ENCODE results near the gene PKN1. TPM values are rescaled to one million over a fixed set of nuclear protein-coding genes. Genes with fewer than 3 reads are reported as not detected.

Gene PKN1
- total RNA-seq, 2 donors from 2014 or later = 87.2 to 111 TPM

DNA sequence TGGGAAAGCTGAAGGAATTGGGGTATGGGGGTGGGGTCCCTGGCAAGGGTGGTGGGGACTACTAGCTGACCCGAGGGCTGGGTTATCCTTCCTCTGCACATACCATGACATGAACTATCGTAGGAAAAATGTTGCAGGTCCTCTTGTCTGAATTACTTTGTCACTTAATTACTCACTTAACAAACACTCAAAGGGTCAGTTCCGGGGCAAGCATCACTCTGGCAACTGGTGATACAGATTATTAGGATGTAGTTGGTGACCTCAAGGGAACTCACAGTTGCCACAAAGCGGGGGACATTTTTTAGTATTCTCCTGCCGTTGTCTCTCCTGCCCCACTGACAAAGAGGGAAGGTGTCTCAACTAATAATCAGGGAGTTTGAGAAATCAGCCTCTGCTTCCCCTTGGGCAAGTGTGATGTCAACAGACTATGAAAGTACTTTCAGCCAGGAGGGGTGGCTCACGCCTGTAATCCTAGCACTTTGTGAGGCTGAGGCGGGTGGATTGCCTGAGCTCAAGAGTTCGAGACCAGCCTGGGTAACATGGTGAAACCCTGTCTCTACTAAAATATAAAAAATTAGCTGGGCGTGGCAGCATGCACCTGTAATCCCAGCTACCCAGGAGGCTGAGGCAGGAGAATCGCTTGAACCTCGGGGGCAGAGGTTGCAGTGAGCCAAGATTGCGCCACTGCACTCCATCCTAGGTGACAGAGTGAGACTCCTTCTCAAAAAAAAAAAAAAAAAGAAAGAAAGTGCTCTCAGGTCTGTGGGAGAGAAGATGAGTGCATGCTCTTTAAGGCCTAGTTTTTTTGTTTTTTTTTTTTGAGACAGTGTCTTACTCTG lies 74.8 kb downstream of the PKN1 start:
- Histone ChIP-seq H3K4me3 (no peak overlapping the region), H3K9me3 (no peaks in the 10 kb centered on the region), H3K27me3 (no peaks in the 10 kb centered on the region), H3K4me1 (peaks cover 0 to 16% of the 10 kb centered on the region in 2 donors), H3K27ac (no peak overlapping the region), H3K36me3 (no peaks in the 10 kb centered on the region)
- no peak for DNase-seq (ENCODE audit: low spot score)
- TF ChIP-seq, protein P1, sequence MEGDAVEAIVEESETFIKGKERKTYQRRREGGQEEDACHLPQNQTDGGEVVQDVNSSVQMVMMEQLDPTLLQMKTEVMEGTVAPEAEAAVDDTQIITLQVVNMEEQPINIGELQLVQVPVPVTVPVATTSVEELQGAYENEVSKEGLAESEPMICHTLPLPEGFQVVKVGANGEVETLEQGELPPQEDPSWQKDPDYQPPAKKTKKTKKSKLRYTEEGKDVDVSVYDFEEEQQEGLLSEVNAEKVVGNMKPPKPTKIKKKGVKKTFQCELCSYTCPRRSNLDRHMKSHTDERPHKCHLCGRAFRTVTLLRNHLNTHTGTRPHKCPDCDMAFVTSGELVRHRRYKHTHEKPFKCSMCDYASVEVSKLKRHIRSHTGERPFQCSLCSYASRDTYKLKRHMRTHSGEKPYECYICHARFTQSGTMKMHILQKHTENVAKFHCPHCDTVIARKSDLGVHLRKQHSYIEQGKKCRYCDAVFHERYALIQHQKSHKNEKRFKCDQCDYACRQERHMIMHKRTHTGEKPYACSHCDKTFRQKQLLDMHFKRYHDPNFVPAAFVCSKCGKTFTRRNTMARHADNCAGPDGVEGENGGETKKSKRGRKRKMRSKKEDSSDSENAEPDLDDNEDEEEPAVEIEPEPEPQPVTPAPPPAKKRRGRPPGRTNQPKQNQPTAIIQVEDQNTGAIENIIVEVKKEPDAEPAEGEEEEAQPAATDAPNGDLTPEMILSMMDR (IDR thresholded peaks at IDR 0.05) = no peak

DNA sequence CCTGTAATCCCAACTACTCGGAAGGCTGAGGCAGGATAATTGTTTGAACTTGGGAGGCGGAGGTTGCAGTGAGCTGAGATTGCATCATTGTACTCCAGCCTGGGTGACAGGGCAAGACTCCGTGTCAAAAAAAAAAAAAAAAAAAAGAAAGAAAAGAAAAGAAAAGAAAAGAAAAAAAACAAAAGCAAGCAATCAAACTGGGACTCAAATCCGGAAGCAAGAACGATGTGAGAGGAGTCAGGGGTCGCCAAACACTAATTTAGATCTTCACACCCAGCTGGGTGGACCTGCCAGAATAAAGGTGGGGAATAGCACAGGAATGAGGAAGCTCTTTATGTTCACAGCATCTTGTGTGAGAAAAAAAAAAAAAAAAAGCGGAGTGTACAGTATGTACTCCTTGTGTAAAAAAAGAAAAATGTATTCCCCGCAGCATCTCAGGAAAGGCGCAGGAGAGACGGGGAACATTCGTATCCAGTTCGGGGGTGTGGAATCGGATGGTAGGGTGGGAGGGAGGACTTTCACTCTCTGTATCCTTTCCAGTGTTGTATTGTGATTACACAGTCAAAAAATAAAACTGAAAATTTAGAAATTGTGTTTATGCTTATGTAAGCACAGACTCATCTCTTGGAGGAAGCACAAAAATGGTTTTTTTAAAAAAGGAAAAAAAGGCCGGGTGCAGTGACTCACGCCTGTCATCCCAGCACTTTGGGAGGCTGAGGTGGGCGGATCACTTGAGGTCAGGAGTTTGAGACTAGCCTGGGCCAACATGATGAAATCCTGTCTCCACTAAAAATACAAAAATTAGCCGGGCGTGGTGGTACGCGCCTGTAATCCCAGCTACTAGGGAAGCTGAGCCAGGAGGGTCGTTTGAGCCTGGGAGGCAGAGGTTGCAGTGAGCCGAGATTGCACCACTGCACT lies 77.5 kb downstream of the PKN1 start:
- peaks cover 0 to 30% of the 10 kb centered on the region in 2 donors for H3K4me1 ChIP-seq
- no peaks in the 10 kb centered on the region for H3K9me3 ChIP-seq
- DNase-seq (ENCODE audit: low spot score) = peak; percentile 85
- H3K36me3 ChIP-seq = peaks cover 20% of the 10 kb centered on the region
- TF ChIP-seq, protein P1 (IDR thresholded peaks at IDR 0.05) = no peak
- H3K4me3 ChIP-seq = no peak overlapping the region
- H3K27ac ChIP-seq = peak overlapping the region; percentile 52 to 53
- no peaks in the 10 kb centered on the region for H3K27me3 ChIP-seq

DNA sequence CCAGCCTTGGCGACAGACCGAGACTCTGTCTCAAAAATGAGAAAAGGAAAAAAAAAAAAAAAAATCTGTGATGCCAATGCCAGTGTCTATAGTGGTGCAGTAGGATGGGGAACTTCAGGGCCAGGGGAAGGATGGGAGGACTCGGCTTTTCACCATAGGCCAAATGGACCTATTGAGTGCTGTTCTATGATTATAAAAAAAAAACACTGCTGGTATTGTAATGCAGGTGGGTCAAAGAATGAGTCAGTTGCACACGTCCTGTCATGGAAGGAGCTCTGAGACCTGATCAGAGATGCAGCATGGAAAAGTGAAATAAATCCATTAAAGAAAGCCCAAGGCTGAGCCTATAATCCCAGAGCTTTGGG lies 78.1 kb downstream of the PKN1 start:
- peak overlapping the region; percentile 52 to 53 for H3K27ac ChIP-seq
- H3K4me3 ChIP-seq = no peak overlapping the region
- TF ChIP-seq, protein P1 (IDR thresholded peaks at IDR 0.05) = no peak
- H3K4me1 ChIP-seq = peaks cover 0 to 37% of the 10 kb centered on the region in 2 donors
- no peaks in the 10 kb centered on the region for H3K9me3 ChIP-seq
- peaks cover 26% of the 10 kb centered on the region for H3K36me3 ChIP-seq
- DNase-seq (ENCODE audit: low spot score) = no peak
- no peaks in the 10 kb centered on the region for H3K27me3 ChIP-seq

DNA sequence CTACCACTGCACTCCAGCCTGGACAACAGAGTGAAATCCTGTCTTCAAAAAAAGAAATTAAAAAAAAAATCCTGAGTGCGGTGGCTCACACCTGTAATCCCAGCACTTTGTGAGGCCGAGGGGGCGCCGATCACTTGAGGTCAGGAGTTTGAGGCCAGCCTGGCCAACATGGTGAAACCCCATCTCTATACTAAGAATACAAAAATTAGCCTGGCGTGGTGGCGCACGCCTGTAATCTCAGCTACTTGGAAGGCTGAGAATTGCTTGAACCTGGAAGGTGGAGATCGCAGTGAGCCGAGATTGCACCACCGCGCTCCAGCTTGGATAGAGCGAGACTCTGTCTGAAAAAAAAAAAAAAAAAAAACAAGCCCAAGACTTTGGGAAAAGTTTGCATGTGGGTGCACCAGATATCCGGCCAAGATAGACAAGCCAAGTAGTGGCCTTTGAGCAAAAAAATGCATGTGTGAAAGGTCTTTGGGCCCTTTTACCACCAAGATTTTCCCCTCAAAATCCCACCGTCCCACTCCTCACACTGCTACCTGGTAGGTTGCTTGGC lies 79.4 kb downstream of the PKN1 start:
- H3K36me3 ChIP-seq = peaks cover 32% of the 10 kb centered on the region
- H3K4me3 ChIP-seq = no peak overlapping the region
- peaks cover 0 to 48% of the 10 kb centered on the region in 2 donors for H3K4me1 ChIP-seq
- no peaks in the 10 kb centered on the region for H3K9me3 ChIP-seq
- TF ChIP-seq, protein P1 (IDR thresholded peaks at IDR 0.05) = no peak
- no peaks in the 10 kb centered on the region for H3K27me3 ChIP-seq
- no peak for DNase-seq (ENCODE audit: low spot score)
- no peak overlapping the region for H3K27ac ChIP-seq

DNA sequence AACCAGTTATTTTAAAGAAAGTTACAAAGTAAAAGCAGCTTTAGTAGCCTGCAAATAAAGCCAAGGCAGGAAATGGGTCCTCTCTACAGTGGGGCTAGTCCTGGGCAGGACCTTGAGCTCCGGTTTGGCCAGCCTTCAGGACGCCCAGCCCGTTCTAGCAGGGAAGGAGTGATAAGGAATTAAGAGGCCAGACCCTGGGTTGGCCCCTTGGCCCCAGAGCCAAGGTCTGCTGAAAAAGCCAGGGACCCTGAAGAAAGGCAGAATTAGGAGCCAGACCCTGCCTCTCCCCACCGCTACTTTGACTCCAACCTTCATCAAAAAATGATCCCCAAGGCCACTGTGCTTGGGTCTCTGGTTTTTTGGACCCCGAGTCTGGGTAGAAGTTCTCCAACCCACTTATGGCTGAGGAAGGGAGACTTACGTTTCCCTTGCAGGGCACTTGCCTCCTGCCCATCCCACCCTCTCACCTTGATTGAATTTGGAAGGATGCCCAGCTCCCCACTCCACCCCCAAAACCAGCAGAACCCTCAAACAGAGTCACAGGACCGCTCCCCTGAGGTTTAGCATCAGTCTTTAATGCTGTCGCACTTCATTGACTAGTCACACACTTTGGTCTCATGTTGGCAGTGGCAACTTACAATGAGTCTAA lies 81.2 kb downstream of the PKN1 start:
- H3K27me3 ChIP-seq = no peaks in the 10 kb centered on the region
- no peak for DNase-seq (ENCODE audit: low spot score)
- peaks cover 0 to 50% of the 10 kb centered on the region in 2 donors for H3K4me1 ChIP-seq
- H3K4me3 ChIP-seq = no peak overlapping the region
- no peak overlapping the region for H3K27ac ChIP-seq
- H3K9me3 ChIP-seq = no peaks in the 10 kb centered on the region
- TF ChIP-seq, protein P1 (IDR thresholded peaks at IDR 0.05) = no peak
- peaks cover 32% of the 10 kb centered on the region for H3K36me3 ChIP-seq

All from right atrium auricular region (tissue), 2 donors.